Measurements from ENCODE around the gene ARAP3.

Gene ARAP3

GRCh38 chr5:141639357-141640050 is 42.5 kb downstream of the ARAP3 start:
- DNase-seq = no peak

- DNase-seq = no peak
These were observed 43.3 kb downstream of the ARAP3 start for GRCh38 chr5:141638771-141639170.

DNA sequence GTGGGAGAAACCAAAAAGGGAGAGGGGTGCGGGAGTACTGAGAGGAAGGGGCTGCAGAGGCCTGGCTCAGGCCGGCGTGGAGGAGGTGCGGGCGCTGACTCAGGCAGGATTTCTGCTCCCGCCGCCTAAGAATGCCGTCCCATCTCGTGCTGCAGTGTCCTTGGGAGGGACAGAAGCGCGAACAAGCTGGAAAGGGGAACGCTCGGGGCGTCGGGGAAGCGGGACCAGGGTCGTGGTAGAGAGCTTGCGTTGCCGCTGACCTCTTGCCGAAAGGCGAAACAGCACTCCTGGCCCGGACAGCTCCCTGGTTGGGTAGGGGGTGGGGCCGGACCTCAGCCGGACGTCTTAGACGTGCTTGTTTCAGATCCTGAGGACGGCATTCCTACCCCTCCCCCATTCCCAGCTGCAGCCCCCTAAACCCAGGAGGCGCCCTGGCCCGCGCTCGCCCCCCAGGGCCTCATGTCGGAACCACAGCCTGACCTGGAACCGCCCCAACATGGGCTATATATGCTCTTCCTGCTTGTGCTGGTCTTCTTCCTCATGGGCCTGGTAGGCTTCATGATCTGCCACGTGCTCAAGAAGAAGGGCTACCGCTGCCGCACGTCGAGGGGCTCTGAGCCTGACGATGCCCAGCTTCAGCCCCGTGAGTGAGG is 44.1 kb downstream of the ARAP3 start:
- DNase-seq = no peak

DNA sequence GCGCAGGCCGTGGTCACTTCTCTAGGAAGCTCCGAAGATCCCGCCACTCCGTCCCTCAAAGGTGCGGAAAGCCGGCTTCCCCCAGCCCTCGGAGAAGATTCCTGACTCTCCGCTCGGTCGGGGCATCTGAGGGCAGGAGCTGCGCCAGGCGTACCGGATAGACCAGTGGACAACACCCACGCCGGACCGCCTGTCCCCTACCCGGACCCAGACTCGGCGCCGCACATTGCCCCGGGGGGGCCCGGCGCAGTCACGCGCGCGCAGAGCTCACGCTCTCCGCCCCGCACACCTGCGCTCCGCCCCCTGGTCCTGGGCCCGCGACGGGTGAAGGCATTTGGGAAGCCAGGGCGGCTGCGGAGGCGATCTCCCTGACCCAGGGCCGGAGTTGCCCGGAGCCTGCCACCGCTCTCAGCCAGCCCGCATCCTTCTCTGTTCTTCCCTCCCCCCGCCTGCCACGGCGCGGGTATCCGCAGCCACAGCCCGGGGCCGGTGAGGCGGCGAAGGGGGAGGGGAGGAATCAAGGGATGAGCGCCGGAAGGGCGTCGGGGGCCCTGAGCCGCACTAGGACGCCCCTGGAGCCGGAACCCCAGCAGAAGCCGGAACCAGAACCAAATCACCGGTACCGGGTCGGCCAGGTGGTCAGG is 44.8 kb downstream of the ARAP3 start:
- DNase-seq = no peak

DNA sequence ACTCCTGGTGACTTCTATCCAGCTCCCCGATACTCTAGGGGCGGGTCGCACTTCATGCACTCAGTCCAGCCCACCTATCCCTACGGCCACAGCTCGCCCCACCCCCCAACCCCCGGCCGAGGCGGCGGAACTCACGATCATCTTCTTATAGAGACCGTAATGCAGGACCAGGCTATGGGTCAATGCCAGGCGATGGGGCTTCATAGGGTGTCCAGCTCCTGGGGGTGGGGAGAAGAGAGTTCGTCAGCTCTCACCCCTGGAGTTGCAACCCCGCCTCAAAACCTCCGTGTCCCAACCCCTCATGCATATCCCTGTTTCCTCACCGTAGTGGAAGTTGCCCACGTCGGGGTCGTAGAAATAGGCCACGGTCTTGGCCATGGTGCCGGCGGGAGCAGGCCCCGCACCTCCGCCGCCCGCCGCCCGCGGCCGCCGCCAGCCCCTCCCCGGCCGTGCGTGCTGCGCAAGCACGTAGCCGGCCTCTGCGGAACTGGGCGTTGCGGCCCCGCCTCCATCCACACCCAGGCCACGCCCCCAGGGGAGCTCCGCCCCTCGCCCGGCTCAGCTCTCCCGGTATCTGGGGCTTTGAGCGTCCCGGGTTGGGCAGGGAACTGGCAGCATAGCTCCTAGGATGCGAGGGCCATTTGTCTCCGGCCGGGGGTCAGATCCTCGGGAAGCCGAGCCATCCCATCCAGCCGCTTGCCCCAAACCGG is 45.5 kb downstream of the ARAP3 start, which contains the start of the genes HDAC3 and RELL2:
HDAC3 (minus strand) TSS at position 437 of the 710 bp plus-strand sequence; CDS start at position 378, 59 bp downstream.
RELL2 (plus strand) TSS at position 585 of the 710 bp plus-strand sequence. CDS start 1,229 bp downstream, outside the sequence.
- DNase-seq = peak; percentile 59

- no peak for DNase-seq
These were observed 46.0 kb downstream of the ARAP3 start for GRCh38 chr5:141636106-141636412.

DNA sequence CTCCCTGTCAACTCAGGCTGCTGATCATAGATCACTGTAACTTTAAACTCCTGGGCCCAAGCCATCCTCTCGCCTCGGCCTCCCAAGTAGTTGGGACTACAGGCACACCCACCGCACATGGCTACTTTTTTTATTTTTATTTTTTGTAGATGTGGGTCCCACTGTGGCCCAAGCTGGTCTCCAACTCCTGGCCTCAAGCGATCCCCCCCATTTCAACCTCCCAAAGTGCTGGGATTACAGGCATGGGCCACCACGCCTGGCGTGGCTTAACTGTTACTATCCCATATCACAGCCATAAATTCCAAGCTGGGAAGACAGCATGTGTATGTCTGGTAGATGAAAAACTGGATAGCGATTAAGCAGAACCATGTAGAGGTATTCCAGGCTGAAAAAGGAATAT is 46.4 kb downstream of the ARAP3 start:
- no peak for DNase-seq

DNA sequence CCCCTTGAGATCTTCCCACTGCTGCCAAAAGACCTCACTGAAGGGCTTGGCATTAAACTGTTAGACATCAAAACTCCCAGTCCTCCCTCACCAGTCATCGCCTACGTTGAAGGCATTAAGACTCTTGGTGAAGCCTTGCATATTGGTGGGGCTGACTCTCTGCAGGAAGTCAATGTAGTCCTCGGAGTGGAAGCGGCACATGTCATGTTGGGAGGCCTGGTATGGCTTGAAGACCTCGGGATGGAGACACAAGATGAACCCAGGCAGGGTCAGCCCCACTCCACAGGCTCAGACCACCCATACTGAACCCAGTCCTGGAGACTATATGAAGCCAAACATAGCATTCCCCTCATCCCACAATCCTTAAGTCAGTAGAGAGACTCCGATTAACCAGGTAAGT is 47.3 kb downstream of the ARAP3 start:
- DNase-seq = no peak

GRCh38 chr5:141633871-141634561 is 48.0 kb downstream of the ARAP3 start:
- DNase-seq = no peak

- no peak for DNase-seq
These were observed 49.4 kb downstream of the ARAP3 start for GRCh38 chr5:141632650-141633049.

DNA sequence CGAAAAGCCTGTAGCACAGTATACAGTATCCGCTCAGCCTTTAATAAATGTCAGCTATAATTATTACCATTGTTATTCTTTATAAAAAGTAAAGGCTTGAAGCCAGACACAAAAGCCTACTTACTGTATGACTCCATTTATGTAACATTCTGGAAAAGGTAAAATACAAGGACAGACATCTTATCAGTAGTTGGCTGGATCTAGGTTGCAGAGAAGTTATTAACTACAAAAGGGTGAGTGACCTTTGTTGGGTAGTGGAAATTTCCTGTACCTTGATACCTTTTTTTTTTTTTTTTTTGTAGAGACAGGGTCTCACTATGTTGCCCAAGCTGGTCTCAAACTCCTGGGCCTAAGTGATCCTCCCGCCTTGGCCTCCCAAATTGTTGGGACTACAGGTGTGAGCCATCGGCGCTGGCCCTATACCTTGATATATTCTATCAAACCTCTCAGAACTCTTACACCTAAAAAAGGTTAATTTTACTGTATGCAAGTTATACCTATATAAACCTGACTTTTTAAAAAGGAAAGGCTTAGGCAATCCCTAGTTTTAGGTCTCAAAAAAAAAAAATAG is 51.4 kb downstream of the ARAP3 start:
- DNase-seq = no peak

DNA sequence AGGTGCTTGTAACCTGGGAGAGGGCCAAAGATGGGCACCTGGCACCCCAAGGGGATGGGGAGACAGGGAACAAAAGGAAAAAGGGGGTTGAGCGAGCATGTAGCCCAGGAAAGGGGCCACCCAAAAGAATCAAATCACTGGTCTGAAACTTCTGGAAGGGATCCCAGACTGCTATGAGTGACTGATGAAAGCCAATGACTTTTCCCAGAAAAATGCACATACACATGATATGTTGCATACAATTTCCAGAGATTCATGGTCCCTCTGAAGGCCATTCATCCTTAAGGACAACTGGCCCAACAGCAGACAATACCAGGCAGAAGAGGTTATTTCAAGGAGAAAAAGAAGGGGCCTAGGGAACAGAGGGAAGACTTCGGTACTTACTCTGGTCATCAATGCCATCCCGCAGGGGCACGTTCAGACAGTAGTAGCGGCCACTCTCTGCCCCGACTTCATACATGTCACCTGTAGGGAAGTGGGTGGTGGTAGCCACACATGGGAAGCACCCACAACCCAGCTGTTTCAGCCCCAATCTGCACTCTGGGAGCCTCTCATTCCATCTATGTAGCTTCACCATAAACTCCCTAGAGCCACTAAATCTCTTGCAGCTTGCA is 53.7 kb downstream of the ARAP3 start:
- no peak for DNase-seq

- no peak for DNase-seq
These were observed 58.4 kb downstream of the ARAP3 start for GRCh38 chr5:141623611-141624010.

DNA sequence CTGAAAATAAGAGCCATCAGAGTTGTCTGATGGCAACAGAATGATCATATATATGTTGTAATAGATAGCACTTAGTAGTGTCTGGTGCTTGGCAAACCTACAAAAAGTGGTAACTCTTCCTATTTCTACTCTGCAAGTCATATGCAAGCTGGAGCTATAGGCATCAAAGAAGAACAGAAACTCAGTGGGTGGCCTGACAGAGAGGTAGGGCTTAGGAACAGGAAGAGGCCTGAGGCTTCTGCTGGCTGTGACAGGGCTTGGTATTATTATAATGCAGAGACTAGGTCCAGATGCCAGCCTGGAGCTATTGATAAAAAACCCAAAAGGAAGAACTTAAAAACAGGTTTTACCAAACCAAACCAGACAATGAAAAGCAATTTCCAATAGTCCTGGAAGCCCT is 58.8 kb downstream of the ARAP3 start:
- no peak for DNase-seq

DNA sequence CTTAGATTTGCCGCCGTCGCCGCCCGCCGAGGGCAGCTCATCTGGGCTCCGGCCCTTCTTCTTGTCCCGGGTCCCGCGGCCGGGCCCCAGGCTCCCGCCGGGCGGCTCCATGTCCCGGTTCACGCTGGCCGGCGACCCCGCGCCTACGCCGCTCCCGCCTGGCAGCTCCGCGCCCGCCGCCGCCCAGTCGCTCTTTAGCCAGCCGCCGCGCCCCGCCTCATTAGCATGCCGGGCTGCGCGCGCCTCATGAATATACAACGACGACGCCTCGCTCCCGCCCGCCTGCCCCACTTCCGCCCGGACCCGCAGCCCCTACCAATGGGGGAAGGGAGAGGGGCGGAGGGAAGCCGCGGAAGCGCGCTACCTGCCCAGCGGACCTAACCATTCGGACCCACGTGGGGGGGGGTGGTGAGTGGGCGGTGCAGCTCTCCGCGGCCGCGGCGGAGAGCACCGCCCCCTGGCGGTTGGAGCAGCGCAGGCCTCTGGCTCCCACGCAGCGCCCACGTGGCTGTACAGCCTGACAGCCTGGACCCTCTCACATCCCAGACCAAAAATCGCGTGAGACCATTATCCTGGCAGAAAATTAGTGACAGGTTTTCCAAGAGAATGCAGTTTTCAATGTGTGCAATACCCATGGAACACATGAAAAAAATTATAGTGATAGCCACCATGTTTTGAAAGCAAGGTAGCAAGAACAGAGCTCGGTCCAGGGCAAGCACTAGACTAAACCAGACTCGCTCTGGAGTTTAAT is 63.1 kb downstream of the ARAP3 start, which contains the start of gene DIAPH1:
DIAPH1 (minus strand) TSS at position 197 of the 751 bp plus-strand sequence; CDS start at position 111, 86 bp downstream.
- DNase-seq = peak; percentile 56

DNA sequence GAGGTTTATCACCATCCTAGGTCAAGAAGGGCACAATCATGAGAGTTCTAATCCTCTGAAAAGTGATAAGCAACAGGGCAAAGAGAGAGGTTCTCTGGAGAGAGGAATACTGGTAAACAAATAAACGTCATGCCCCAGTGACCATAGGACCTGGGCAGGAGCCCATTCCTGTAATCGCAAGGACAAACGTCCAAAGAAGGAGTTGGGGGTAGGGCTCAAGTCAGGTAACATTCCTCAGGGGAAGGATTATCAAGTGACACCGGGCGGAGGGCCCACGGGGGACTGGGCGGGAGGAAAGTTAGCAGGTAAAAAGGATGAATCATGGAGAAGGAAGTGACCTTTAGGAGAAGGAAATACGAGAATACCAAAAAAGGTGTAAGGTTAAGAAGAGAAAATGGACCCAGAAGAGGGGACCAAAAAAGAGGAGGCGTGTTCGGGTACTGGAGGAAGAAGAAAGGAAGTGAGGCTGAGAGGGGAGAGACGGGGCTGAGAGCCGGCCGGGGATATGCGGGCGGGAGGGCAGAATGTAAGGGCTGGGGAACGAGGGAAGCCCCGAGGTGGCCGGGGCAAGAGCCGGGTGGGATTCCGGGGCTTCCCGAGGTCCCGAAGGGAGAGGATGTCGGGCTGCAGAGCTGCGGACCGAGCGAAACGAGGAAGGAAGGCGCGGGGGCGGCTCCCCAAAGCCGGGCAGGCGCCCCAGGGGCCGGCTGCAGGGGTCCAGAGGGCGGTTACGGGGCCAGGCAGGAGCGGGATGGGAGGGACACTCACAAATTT is 63.8 kb downstream of the ARAP3 start:
- peak; percentile 13 for DNase-seq

DNA sequence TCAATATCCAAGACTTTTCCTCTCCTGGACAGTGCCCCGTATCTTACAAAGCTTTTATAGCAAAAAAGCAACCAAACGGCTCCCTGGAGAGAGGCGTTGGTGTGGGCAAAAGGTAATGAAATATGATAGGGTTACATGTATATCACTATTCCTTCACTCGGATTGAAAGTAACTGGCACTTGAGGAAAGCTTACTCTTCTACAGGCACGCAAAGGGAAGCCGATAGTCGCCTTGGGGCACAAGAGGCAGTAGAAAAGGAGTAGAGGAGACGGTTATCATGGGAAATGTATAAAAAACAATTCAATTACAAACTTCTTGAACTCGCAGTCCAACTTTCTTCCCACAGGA is 64.4 kb downstream of the ARAP3 start:
- peak; percentile 13 for DNase-seq

GRCh38 chr5:141617128-141617527 is 64.9 kb downstream of the ARAP3 start:
- DNase-seq = no peak

GRCh38 chr5:141615991-141616720 is 65.9 kb downstream of the ARAP3 start:
- DNase-seq = no peak

DNA sequence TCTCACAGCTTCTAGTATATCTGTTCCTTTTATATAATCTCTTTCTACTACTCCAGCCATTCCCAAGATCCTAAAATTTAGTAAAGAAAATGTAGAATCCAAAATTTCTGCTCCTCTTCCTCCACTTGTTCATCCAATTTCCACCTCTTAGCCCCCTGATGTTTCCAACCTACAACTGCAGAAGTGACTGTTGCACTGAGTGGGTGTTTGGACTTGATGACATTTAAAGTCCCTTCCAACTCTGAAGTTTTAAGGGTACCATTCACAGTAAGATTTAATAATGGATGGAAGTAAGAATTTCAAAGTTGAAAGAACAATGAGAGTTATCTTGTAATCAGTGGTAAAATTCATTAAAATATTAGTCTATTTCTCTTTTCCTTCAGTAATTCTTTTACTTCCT is 68.7 kb downstream of the ARAP3 start:
- DNase-seq = no peak

Measured in DMS79 treated with DMSO at 0.1 percent for 48 hours (cell line).